A549 (cell line): ENCODE measurements around the gene KRABD2.

Source experiments
- ATAC-seq, 2 experiments: fragments of 200-7000 bp in 1 of 2; fragments of >200 bp in 1 of 2; cut with Nextera tagmentation in 1 of 2; cut with Tn5 transposase in 1 of 2; 3 replicates each; pipeline versions ENCODE4 v1.8.0 to v1.9.1; 2018 to 2020; ENCODE audit warnings: mild to moderate bottlenecking in 1 of 2, moderate library complexity in 1 of 2
- CTCF ChIA-PET: fragments of 300-600 bp; sonication (Branson Sonifier 250); formaldehyde crosslinking; extraction: SDS; loops from one replicate; lab custom pipeline; 2021; ENCODE audit warnings: antibody characterized with exemption, inconsistent platforms; lab: Yijun Ruan, JAX
- POLR2A ChIA-PET: fragments of 350-600 bp; formaldehyde crosslinking; extraction: SDS; loops from one replicate; lab custom pipeline; 2021; ENCODE audit warnings: antibody characterized with exemption, inconsistent platforms; lab: Yijun Ruan, JAX
- DNase-seq, 2 experiments: peaks; one replicate each; pipeline versions ENCODE4 v3.0.0 to v3.0.0-alpha.2; 2011 to 2016; ENCODE audit warnings: low read depth in 1 of 2, low spot score in 1 of 2
- FAIRE-seq: peaks from 2 replicates; lab custom pipeline; 2011; peaks lifted over from hg19 to GRCh38; lab: Jason Lieb, UNC
- H3K27ac ChIP-seq, 2 experiments: fragments of >200 bp; sonication (Bioruptor Twin); formaldehyde crosslinking; 3 replicates each; pipeline ENCODE4 v1.5.1; 2016 to 2017
- H3K4me1 ChIP-seq: fragments of >200 bp; sonication (Bioruptor Twin); formaldehyde crosslinking; 3 replicates; pipeline ENCODE4 v1.6.1; 2016
- H3K4me2 ChIP-seq: fragments of >200 bp; sonication (Bioruptor Twin); formaldehyde crosslinking; 3 replicates; pipeline ENCODE4 v1.6.1; 2016
- H3K4me3 ChIP-seq: fragments of >200 bp; sonication (Bioruptor Twin); formaldehyde crosslinking; 3 replicates; pipeline ENCODE4 v1.5.1; 2016
- H3K9me3 ChIP-seq: fragments of >200 bp; sonication (Bioruptor Twin); formaldehyde crosslinking; 3 replicates; pipeline ENCODE4 v1.6.1; 2016
- CBX2 ChIP-seq: fragments of 200-600 bp; sonication (generic); IDR thresholded peaks from 2 replicates; pipeline ENCODE4 v1.6.1; 2016; ENCODE audit warnings: low read depth, mild to moderate bottlenecking, borderline replicate concordance
- CBX8 ChIP-seq: fragments of 200-600 bp; sonication (generic); IDR thresholded peaks from 2 replicates; pipeline ENCODE4 v1.6.1; 2016
- CEBPB ChIP-seq, 2 experiments: fragments of >200 bp in 1 of 2; sonication (Bioruptor Twin) in 1 of 2; formaldehyde crosslinking in 1 of 2; IDR thresholded peaks; 2 replicates each; pipeline ENCODE4 v1.6.1; 2012 to 2016
- CHD4 ChIP-seq: fragments of 200-600 bp; sonication (generic); IDR thresholded peaks from 2 replicates; pipeline ENCODE4 v1.6.1; 2016; ENCODE audit warnings: antibody characterized with exemption, mild to moderate bottlenecking, borderline replicate concordance
- EHMT2 ChIP-seq: fragments of 200-600 bp; sonication (generic); IDR thresholded peaks from 2 replicates; pipeline ENCODE4 v1.6.1; 2016; ENCODE audit warnings: antibody characterized with exemption, low read depth, mild to moderate bottlenecking, moderate library complexity
- EP300 ChIP-seq, 2 experiments: fragments of >200 bp; sonication (Bioruptor Twin); formaldehyde crosslinking; IDR thresholded peaks; 2 replicates in 1 of 2; 3 replicates in 1 of 2; pipeline ENCODE4 v1.6.1; 2016 to 2017
- GATA3 ChIP-seq: IDR thresholded peaks from 2 replicates; pipeline ENCODE4 v1.6.1; 2012; ENCODE audit warnings: borderline replicate concordance
- HOXB13 ChIP-seq: fragments of 250-450 bp; sonication (Bioruptor Pico); IDR thresholded peaks from 2 replicates; pipeline ENCODE4 v1.5.0; 2020; ENCODE audit warnings: low read depth, mild to moderate bottlenecking, moderate library complexity
- HOXB5 ChIP-seq: fragments of 250-450 bp; sonication (Bioruptor Pico); IDR thresholded peaks from 2 replicates; pipeline ENCODE4 v1.5.0; 2020; ENCODE audit warnings: mild to moderate bottlenecking, moderate library complexity
- JUN ChIP-seq, 2 experiments: fragments of >200 bp; sonication (Bioruptor Twin); formaldehyde crosslinking; IDR thresholded peaks; 2 replicates in 1 of 2; 3 replicates in 1 of 2; pipeline ENCODE4 v1.6.1; 2016 to 2017
- KDM1A ChIP-seq: fragments of 200-600 bp; sonication (generic); IDR thresholded peaks from 2 replicates; pipeline ENCODE4 v1.6.1; 2016; ENCODE audit warnings: low read depth, mild to moderate bottlenecking
- MAFK ChIP-seq: fragments of 450-650 bp; IDR thresholded peaks from 2 replicates; pipeline ENCODE4 v1.6.1; 2014; ENCODE audit not compliant: partially characterized antibody
- MAZ ChIP-seq: fragments of 150-350 bp; IDR thresholded peaks from 2 replicates; pipeline ENCODE4 v1.6.1; 2014; ENCODE audit warnings: antibody characterized with exemption, low read depth, low read length, borderline replicate concordance
- PHF8 ChIP-seq: fragments of 200-600 bp; sonication (generic); IDR thresholded peaks from 2 replicates; pipeline ENCODE4 v1.6.1; 2016; ENCODE audit warnings: low read depth, mild to moderate bottlenecking, antibody characterized with exemption, moderate library complexity, borderline replicate concordance
- POLR2A ChIP-seq: IDR thresholded peaks from 2 replicates; pipeline ENCODE4 v1.6.1; 2012; ENCODE audit warnings: mild to moderate bottlenecking, low read length
- POLR2AphosphoS2 ChIP-seq: conservative IDR thresholded peaks from 2 replicates; pipeline ENCODE4 v1.6.1; 2012; ENCODE audit warnings: low read length, improper control_type of control experiment, inconsistent platforms
- RAD21 ChIP-seq, 2 experiments: fragments of >200 bp in 1 of 2; sonication (Bioruptor Twin) in 1 of 2; formaldehyde crosslinking in 1 of 2; IDR thresholded peaks in 1 of 2; conservative IDR thresholded peaks in 1 of 2; 2 replicates in 1 of 2; 3 replicates in 1 of 2; pipeline ENCODE4 v1.6.1; 2012 to 2018; ENCODE audit warnings: inconsistent platforms in 1 of 2
- RARB ChIP-seq: fragments of 250-450 bp; sonication (Bioruptor Pico); IDR thresholded peaks from 2 replicates; pipeline ENCODE4 v1.8.0; 2021; ENCODE audit warnings: mild to moderate bottlenecking, moderate library complexity
- RCOR1 ChIP-seq: fragments of 150-350 bp; IDR thresholded peaks from 2 replicates; pipeline ENCODE4 v1.6.1; 2014; ENCODE audit warnings: antibody characterized with exemption, low read length, low read depth
- RFX5 ChIP-seq: fragments of 450-650 bp; IDR thresholded peaks from 2 replicates; pipeline ENCODE4 v1.7.1; 2014; ENCODE audit warnings: antibody characterized with exemption, mild to moderate bottlenecking, moderate library complexity
- ZFP36 ChIP-seq: fragments of 450-650 bp; IDR thresholded peaks from 2 replicates; pipeline ENCODE4 v1.6.1; 2014; ENCODE audit warnings: borderline replicate concordance; ENCODE audit not compliant: partially characterized antibody
- WGBS: methylation state at CpG from one replicate; pipeline ENCODE4 v1.1.6; 2017; ENCODE audit errors: missing lambda C conversion rate; 5-methylcytosine and 5-hydroxymethylcytosine counted together
- TF ChIP-seq, protein P1 (sequence below): fragments of 200-600 bp; sonication (generic); IDR thresholded peaks from 2 replicates; pipeline ENCODE4 v1.6.1; 2016; ENCODE audit warnings: antibody characterized with exemption, mild to moderate bottlenecking, moderate library complexity
- TF ChIP-seq, protein P2 (sequence below): IDR thresholded peaks from 2 replicates; pipeline ENCODE4 v1.6.1; 2012; ENCODE audit warnings: low read depth, borderline replicate concordance
- TF ChIP-seq, protein P3 (sequence below): fragments of 450-650 bp; IDR thresholded peaks from 2 replicates; pipeline ENCODE4 v1.6.1; 2014; ENCODE audit warnings: antibody characterized with exemption
- TF ChIP-seq, protein P4 (sequence below): fragments of 250-450 bp; sonication (Bioruptor Pico); IDR thresholded peaks from 2 replicates; pipeline ENCODE4 v1.5.0; 2021; ENCODE audit warnings: mild to moderate bottlenecking, moderate library complexity, borderline replicate concordance
- TF ChIP-seq, protein P5 (sequence below): fragments of >200 bp; sonication (Bioruptor Twin); formaldehyde crosslinking; IDR thresholded peaks from 2 replicates; pipeline ENCODE4 v1.6.1; 2016

KRABD2 gene

DNA sequence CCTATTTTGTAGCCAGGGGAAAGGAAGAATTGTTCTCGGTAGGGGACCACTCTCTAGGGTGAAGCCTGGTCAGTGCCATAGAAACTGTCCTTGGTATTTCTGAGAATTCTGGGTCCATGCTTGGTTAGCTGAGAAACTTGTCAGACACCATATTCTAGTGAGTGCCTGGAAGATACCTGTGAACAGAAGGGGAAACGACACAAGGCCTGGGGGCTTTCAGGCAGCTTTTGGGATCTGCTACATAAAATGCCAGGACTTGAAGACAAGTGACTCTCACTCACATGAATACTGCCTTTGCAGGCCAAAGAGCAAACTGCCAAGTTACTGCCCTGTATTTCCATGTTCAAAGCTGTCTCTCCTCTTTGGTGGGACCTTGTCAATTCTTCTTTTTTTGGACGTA, 18.6 kb downstream of the KRABD2 start:
- no peak for ATAC-seq
- no peak for FAIRE-seq
- ChIA-PET CTCF (interaction anchor here (0.5 to 2.6 kb wide), 4 partner anchors 12 to 26 kb away, joined by 3 to 7 read pairs (median 4); no protein-coding TSS in a partner anchor), POLR2A (no interaction called here)
- H3K27ac ChIP-seq, result no peak overlapping the region
- 90% methylated on average over 3 of the region's 3 CpGs for WGBS
- H3K4me1 ChIP-seq, result peaks cover 9% of the 10 kb centered on the region
- H3K4me3 ChIP-seq, result no peak overlapping the region
- no peak overlapping the region for H3K4me2 ChIP-seq
- H3K9me3 ChIP-seq, result no peaks in the 10 kb centered on the region
- DNase-seq, result no peak
- TF ChIP-seq EP300 (IDR thresholded peaks at IDR 0.05), result no peak
- TF ChIP-seq GATA3, result no peak
- TF ChIP-seq, protein P1, sequence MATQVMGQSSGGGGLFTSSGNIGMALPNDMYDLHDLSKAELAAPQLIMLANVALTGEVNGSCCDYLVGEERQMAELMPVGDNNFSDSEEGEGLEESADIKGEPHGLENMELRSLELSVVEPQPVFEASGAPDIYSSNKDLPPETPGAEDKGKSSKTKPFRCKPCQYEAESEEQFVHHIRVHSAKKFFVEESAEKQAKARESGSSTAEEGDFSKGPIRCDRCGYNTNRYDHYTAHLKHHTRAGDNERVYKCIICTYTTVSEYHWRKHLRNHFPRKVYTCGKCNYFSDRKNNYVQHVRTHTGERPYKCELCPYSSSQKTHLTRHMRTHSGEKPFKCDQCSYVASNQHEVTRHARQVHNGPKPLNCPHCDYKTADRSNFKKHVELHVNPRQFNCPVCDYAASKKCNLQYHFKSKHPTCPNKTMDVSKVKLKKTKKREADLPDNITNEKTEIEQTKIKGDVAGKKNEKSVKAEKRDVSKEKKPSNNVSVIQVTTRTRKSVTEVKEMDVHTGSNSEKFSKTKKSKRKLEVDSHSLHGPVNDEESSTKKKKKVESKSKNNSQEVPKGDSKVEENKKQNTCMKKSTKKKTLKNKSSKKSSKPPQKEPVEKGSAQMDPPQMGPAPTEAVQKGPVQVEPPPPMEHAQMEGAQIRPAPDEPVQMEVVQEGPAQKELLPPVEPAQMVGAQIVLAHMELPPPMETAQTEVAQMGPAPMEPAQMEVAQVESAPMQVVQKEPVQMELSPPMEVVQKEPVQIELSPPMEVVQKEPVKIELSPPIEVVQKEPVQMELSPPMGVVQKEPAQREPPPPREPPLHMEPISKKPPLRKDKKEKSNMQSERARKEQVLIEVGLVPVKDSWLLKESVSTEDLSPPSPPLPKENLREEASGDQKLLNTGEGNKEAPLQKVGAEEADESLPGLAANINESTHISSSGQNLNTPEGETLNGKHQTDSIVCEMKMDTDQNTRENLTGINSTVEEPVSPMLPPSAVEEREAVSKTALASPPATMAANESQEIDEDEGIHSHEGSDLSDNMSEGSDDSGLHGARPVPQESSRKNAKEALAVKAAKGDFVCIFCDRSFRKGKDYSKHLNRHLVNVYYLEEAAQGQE, result no peak
- TF ChIP-seq CEBPB (IDR thresholded peaks at IDR 0.05), result no peak
- no peak for TF ChIP-seq ZFP36
- no peak for TF ChIP-seq KDM1A
- no peak for TF ChIP-seq HOXB5 (CRISPR knock-in tag)
- TF ChIP-seq, protein P2, sequence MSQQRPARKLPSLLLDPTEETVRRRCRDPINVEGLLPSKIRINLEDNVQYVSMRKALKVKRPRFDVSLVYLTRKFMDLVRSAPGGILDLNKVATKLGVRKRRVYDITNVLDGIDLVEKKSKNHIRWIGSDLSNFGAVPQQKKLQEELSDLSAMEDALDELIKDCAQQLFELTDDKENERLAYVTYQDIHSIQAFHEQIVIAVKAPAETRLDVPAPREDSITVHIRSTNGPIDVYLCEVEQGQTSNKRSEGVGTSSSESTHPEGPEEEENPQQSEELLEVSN, result no peak
- TF ChIP-seq, protein P3, sequence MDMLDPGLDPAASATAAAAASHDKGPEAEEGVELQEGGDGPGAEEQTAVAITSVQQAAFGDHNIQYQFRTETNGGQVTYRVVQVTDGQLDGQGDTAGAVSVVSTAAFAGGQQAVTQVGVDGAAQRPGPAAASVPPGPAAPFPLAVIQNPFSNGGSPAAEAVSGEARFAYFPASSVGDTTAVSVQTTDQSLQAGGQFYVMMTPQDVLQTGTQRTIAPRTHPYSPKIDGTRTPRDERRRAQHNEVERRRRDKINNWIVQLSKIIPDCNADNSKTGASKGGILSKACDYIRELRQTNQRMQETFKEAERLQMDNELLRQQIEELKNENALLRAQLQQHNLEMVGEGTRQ, result no peak
- no peak for TF ChIP-seq PHF8

DNA sequence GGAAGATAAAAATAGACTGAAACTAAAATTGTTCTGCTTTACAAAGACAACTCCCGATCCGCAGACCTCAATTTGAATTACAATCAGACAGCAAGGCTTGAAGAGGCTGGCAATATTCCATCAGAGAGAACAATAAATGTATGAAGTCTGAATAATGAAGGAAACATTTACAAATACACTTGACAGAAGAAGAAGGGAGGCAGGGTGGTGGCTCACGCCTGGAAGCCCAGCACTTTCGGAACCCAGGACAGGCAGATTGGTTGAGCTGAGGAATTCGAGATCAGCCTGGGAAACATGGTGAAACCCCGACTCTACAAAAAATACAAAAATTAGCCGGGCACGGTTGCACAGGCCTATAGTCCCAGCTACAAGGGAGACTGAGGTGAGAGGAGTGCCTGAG, 22.3 kb downstream of the KRABD2 start:
- no peaks in the 10 kb centered on the region for H3K9me3 ChIP-seq
- FAIRE-seq, result no peak
- 77% methylated on average over 8 of the region's 8 CpGs for WGBS
- TF ChIP-seq MAZ, result no peak
- no peak for TF ChIP-seq CBX2
- TF ChIP-seq RFX5, result no peak
- TF ChIP-seq RCOR1, result no peak
- no peak for TF ChIP-seq POLR2A
- no peak for TF ChIP-seq MAFK
- TF ChIP-seq, protein P3, result no peak
- TF ChIP-seq, protein P4, sequence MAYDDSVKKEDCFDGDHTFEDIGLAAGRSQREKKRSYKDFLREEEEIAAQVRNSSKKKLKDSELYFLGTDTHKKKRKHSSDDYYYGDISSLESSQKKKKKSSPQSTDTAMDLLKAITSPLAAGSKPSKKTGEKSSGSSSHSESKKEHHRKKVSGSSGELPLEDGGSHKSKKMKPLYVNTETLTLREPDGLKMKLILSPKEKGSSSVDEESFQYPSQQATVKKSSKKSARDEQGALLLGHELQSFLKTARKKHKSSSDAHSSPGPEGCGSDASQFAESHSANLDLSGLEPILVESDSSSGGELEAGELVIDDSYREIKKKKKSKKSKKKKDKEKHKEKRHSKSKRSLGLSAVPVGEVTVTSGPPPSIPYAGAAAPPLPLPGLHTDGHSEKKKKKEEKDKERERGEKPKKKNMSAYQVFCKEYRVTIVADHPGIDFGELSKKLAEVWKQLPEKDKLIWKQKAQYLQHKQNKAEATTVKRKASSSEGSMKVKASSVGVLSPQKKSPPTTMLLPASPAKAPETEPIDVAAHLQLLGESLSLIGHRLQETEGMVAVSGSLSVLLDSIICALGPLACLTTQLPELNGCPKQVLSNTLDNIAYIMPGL (CRISPR knock-in tag), result no peak
- no peak for TF ChIP-seq RARB (CRISPR knock-in tag)
- TF ChIP-seq CHD4, result no peak
- TF ChIP-seq RAD21 (conservative IDR thresholded peaks at IDR 0.05 in 1 of 2, IDR thresholded peaks at IDR 0.05 in 1 of 2), result no peak
- TF ChIP-seq HOXB13, result no peak
- no peak for TF ChIP-seq POLR2AphosphoS2
- TF ChIP-seq EHMT2, result no peak
- no peak for TF ChIP-seq JUN (IDR thresholded peaks at IDR 0.05)
- TF ChIP-seq, protein P5, sequence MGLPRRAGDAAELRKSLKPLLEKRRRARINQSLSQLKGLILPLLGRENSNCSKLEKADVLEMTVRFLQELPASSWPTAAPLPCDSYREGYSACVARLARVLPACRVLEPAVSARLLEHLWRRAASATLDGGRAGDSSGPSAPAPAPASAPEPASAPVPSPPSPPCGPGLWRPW, result no peak
- no peak for TF ChIP-seq CBX8
- ATAC-seq, result no peak
- no peaks in the 10 kb centered on the region for H3K4me1 ChIP-seq
- H3K27ac ChIP-seq, result no peak overlapping the region
- ChIA-PET CTCF (interaction anchor here (1.0 to 1.4 kb wide), 2 partner anchors 15 to 23 kb away, joined by 4 read pairs; partner anchors contain the start of gene KRABD2), POLR2A (no interaction called here)
- DNase-seq, result no peak
- H3K4me2 ChIP-seq, result no peak overlapping the region
- H3K4me3 ChIP-seq, result no peak overlapping the region
